GM21786 (cell line): ENCODE measurements around the gene THADA.
A peak's percentile ranks its signal among the peaks of the same experiment; 100 is the strongest.
"Not testable (repeated sequence)": the region's sequence is repeated elsewhere in the genome, so short reads cannot be mapped to it uniquely, and the experiment has no call there.

Source experiments
- ATAC-seq: cut with Tn5 transposase; IDR thresholded peaks from one replicate; pipeline ENCODE4 v1.9.1; 2021; ENCODE audit not compliant: unreplicated experiment

Gene THADA

DNA sequence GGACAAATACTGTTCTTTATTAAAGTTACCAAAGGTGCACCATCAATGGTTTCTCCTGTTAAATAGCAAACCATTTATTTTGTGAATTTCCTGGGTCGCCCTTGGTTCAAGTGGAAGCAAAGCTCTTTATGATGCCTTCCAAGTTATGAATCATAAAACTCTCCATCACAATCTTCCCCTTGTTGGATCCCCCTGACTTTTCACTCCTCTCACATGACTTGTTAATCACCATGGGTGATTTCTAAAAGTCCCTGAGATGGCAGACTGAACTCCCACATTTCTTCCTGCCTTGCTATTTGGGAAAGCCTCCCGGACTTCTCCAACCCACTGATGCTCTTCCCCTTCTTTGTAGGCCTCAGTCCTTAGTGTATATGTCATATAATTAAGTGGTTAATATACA lies 176.0 kb downstream of the THADA start:
- no peak for ATAC-seq

GRCh38 chr2:43419243-43419642 lies 176.6 kb downstream of the THADA start:
- ATAC-seq, result no peak

- no peak for ATAC-seq
Observed at GRCh38 chr2:43418680-43419079, 177.2 kb downstream of the THADA start.

DNA sequence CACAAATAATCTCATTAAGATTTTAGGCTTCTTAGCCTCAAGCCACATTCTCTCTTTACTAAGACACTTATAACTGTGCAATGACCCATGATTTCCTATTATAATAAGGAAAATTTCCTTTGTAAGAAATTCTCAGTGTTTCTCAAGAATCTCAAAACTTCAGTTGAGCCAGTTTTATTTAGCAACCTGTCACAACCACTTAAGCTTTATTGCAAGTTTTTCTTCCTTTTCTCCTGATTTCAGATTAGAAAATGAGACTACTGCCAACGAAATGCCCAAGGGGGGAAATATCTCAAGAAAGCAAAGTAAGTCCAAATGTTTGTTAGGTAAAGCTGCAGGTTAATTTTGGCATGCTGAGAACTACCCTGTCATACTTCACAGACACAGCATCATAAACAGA lies 178.5 kb downstream of the THADA start:
- ATAC-seq, result no peak

DNA sequence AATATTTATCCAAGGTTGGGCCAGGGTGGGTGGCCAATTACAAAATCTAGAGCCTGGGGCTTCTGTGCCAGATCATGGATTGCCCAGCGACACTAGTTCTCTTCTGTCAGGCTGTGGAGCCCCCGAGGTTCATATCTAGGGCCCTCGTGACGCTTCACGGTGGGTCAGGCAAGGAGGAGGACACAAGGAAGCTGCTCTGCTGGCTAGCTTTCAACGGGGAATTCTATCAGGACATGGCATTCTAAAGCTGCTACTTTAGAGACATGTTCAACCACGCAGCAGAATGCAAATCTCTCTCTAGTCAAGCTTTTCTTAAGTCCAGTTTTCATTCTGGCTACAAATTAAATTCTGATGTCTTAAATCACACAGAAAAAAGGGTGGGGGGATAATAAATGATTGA lies 180.2 kb downstream of the THADA start:
- ATAC-seq, result no peak

DNA sequence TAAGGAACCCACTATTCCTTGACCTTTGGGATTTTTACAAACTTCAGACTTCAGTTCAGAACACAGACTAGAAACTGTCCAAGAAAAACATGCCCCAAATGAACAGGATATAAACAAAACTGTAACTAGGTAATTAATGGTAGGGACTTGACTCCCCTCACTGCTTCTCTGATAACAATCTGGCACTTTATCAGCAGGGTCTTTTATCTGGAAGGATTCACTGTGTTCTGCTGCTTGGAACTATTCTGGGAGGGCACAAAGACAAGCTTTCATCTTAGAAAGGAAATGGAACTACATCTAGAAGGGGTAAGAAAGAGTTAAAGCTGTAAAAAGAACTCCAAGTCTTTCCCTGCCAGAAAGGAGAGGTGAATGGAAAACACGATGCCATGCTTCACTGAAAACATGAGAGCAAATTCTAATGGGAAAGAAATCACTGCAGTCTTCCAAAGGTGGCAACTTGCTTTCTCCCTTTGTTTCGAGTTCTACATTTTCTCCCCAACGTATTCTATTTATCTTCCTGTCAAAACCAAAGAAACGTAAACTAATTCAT lies 181.2 kb downstream of the THADA start:
- no peak for ATAC-seq

DNA sequence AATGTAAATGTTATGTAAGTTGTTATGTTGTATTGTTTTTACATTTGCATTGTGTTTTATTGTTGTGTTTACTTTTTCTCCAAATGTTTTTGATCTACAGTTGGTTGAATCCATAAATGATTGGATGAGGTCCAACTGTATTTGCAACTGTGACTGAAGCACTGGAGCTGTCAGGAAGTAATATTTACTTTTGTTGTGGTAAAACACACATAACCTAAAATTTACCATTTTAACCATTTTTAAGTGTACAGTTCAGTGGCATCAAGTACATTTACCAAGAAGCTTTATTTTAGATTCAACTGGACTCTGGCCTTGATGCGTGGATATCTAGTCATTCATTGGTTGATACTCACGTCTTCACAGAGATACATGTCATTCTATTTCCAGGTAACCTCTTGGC lies 181.8 kb downstream of the THADA start:
- no peak for ATAC-seq

DNA sequence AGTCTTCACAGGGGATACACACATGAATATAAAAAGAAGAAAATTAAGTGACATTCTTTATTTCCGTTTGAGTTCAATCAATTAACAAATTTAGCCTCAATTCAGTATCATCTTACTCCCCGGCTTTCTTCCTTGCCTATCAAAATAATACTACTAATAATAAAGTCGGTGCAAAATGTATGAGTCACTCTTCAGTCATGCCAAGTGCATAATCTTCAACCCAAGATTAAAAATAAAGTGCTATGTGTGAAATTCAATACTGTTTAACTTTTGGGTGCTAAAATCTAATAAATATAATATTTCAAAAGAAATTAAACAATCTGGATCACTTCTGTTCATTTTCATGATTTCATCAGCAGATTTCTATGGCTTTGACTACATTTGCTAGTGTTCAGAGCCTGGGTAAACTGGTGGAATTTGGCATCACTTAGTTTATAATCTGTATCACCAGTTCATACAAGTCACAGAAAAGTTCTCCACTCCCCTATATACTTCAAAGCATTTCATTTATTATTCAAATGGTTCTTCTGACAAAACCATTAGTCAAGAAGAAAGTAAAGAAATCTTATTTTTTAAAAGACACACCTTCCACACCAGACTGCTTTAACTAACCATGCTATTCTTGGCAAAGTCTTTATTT lies 183.6 kb downstream of the THADA start:
- ATAC-seq, result no peak

DNA sequence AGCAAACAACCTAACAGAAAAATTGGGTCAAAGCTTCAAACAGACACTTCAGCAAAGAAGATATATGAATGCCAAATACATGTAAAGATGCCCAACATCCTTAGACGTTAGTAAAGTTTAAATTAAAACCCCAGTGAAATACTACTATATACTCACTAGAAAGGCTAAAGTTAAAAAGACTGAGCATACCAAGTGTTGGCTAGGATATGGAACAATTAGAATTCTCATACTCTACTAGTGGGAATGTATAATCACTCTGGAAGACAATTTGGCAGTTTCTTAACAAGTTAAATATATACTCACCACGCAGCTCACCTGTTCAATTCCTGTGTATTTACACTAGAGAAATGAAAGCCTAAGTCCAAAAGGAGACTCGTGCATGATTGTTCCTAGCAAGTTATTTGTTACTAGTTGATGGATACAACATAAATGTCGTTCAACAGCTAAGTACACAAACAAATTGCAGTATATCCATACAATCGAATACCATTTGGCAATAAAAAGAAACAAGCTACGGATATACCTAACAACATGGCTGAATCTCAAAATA lies 185.7 kb downstream of the THADA start:
- no peak for ATAC-seq

- peak; percentile 81 for ATAC-seq
Observed at GRCh38 chr2:43408407-43409160, 187.3 kb downstream of the THADA start.

- ATAC-seq, result peak; percentile 30
Observed at GRCh38 chr2:43407935-43408334, 187.9 kb downstream of the THADA start.

DNA sequence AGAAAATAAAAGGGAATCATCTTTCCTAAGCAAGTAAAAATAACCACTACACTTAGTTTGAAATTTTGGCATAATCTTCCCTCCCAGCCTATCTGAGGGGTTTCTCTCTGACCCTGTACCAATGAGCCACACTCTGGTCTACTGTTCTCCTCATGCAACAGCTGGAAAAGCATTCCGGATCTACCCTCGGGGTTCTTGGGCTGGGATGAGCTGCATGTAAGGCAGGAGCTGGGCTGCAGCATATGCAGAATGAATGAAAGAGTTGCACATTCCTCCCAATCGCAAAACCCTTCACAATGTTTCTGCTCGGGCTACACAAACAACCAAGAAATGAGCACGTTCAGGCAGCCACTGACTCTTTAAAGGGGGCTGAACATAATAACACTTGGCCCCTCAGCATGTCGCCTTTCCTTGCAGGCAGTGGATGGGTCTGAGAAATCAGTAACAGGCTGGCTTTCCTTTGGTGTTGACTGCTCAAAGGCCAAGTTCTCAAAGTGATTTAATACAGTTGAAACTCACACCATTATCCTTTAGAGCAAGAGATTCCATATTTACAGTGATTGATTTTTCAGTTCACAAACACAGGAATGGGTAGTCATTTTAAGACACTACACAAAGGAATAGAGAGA lies 189.1 kb downstream of the THADA start:
- ATAC-seq, result no peak

DNA sequence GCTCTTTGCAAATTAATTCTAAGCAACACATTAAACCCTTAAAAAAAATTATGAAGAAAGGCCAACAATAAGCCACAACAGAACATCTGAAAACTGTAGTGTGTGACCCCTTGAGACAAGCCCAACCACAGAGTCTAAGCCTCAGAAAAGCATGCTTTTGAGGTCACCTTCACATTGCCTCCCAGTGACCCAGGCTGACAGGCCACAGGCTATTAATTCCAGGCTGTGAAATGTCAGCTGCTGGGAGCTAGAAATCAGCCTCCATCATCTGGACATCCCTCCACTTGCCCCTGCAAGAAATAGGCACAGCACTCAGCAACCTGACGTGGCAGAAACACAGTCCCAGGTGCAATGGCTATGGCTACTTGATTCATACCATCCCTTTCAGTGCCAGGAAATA lies 190.0 kb downstream of the THADA start:
- no peak for ATAC-seq

DNA sequence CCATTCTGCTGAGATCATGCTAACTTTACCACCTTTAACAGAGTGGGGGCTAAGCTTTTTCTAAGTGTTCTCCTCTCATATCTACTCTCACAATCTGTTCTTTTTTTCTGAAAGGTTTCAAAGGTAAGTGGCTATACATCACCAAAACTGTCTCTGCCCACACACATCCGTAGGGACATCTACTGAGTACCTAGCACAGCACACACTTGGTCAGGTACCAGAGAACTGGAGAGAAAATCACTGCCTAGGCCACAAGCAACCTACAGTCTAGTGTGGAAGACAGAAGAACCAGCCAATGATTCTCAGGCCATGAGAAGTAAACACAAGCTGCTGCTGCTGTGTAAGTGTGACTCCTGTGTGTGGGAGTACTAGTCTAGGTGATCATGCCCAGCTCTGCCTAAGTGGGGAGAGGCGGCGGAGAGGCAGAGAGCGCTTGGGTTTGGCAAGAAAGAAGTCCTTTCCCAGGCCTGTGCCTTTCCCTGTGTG lies 193.3 kb downstream of the THADA start:
- peak; percentile 41 for ATAC-seq

DNA sequence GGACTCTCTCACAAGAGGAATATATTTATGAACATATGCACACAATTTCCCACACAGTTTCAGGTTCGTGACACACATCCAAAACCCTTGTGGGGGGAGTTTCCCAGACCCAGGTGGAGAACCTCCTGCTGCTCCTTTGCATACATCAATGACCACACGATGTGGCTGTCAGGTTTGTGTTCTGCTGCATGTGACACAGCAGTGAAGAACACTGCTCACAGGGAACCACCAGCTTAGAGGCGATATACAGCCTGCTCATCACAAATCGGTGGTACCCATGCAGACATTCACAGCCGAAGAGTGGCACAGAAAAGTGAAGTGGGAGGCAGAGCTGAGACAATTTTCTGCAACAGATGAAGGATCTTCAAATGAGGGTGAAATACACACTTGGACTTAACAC lies 193.8 kb downstream of the THADA start:
- peak; percentile 89 for ATAC-seq

DNA sequence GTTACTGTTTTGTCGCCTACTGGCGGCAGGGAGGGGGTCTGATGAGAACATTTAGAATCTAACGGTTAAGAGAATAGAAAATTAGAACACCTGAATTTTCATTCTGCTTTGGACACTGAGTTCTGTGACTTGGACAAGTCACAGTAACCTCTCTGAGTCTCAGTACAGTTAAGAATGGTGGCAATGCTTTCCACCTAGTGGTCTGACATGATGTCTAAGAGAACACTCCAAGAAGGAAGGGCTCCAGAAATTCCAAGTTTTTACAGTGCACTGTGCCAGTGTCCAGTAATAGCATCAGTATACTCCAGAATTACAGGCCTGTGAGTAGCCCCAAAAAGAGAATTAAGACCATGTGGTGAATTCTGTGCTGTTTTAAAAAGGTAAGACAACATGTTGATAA lies 195.3 kb downstream of the THADA start:
- ATAC-seq, result no peak

GRCh38 chr2:43399515-43400264 lies 196.1 kb downstream of the THADA start:
- ATAC-seq, result no peak

DNA sequence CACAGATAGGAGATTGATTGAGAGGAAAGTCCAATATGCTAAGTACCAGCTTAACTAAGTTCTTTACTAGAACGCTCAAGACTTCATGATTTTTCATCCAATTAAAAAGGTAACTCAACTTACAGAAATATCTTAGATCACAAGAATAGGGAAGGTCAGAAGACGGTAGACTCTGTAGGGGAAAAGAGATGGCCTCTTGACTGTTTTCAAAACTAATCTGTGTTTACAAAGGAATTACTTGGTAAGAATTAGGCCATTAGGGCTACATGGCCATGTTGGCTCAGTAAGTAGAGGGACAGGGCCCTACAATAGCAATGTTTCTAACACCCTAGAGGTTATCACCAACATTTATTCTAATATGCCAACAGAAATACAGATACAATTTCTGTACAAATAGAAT lies 196.7 kb downstream of the THADA start:
- ATAC-seq, result no peak

DNA sequence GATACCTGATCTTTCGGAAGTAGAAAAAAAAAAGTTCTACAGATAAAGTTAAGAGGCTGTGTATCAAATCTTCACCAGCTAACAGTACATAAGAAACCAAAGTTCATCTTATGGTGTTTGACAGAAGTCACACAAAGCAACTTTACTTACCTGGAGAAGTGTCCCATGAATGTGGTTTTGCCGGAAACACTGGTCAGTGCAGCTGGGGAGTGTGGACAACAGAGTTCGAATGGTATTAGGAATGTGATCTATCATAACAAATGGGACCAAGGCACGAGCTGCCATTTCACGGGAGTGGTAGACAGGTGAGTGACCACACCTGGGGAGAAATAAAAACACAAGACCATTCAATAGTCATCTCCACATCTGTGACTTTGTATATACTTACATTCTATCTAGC lies 198.0 kb downstream of the THADA start:
- ATAC-seq, result no peak

DNA sequence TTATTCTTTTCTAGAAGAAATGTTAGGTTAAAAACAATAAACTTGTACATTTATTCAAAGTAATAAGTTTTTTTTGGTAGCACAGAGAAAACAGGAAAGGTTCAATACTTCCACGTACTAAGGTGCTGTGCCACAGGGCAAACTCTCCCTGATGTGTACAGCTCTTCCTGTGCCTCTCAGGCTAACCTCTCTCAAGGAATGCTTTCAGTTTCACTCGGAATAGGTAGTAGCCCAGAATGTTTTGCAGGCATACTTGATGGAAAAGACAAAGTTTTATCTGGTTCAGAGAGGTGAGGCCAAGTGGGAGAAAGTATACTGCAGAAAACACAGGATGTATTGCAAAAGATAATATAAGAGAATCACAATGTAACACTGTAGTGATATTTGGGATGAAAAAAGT lies 198.4 kb downstream of the THADA start:
- ATAC-seq, result no peak

DNA sequence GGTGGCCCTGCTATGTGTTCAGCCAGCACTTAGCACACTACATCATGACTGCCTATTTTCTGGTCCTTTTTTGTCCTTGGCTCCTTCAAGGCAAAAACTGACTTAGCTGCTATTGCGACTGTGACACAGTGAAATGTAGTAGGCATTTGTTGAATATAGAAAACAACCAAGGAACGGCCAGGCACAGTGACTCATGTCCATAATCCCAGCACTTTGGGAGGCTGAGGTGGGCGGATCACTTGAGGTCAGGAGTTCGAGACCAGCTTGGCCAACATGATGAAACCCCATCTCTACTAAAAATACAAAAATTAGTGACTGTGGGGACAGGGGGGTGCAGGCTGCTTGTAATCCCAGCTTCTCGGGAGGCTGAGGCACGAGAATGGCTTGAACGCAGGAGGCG lies 199.5 kb downstream of the THADA start:
- not testable (repeated sequence) for ATAC-seq
